Neural progenitor cell (in vitro differentiated cells): ENCODE data around the gene REST. TPM values are rescaled to one million over a fixed set of nuclear protein-coding genes. Genes with fewer than 3 reads are reported as not detected.
"Not testable (repeated sequence)": the region's sequence is repeated elsewhere in the genome, so short reads cannot be mapped to it uniquely, and the experiment has no call there.

ENCODE experiments used
- DNase-seq: peaks from one replicate; pipeline ENCODE4 v3.0.0-alpha.2; 2016; ENCODE audit warnings: low spot score
- H2AFZ ChIP-seq: fragments of 200-600 bp; sonication (generic); replicated peaks from 2 replicates; pipeline ENCODE4 v1.6.1; 2016; ENCODE audit warnings: antibody characterized with exemption
- H3F3A ChIP-seq: fragments of 200-600 bp; sonication (generic); 2 replicates; pipeline ENCODE4 v1.6.1; 2016; ENCODE audit warnings: antibody characterized with exemption, low read depth
- H3K27ac ChIP-seq: fragments of 200-600 bp; sonication (generic); 2 replicates; pipeline ENCODE4 v1.5.1; 2016; ENCODE audit warnings: mild to moderate bottlenecking
- H3K27me3 ChIP-seq: fragments of 200-600 bp; sonication (generic); 2 replicates; pipeline ENCODE4 v1.6.1; 2016; ENCODE audit warnings: mild to moderate bottlenecking, moderate library complexity
- H3K36me3 ChIP-seq: fragments of 200-600 bp; sonication (generic); 2 replicates; pipeline ENCODE4 v1.5.1; 2016
- H3K4me1 ChIP-seq: fragments of 200-600 bp; sonication (generic); 2 replicates; pipeline ENCODE4 v1.6.1; 2016; ENCODE audit warnings: mixed run types
- H3K4me2 ChIP-seq: fragments of 200-600 bp; sonication (generic); 2 replicates; pipeline ENCODE4 v1.6.1; 2016
- H3K4me3 ChIP-seq: fragments of 200-600 bp; sonication (generic); 2 replicates; pipeline ENCODE4 v1.5.1; 2016
- H3K79me2 ChIP-seq: fragments of 200-600 bp; sonication (generic); 2 replicates; pipeline ENCODE4 v1.6.1; 2016; ENCODE audit warnings: low read depth
- H3K9ac ChIP-seq: fragments of 200-600 bp; sonication (generic); 2 replicates; pipeline ENCODE4 v1.6.1; 2016
- H3K9me3 ChIP-seq: fragments of 200-600 bp; sonication (generic); 2 replicates; pipeline ENCODE4 v1.5.1; 2016; ENCODE audit warnings: low read depth
- H4K20me1 ChIP-seq: fragments of 200-600 bp; sonication (generic); 2 replicates; pipeline ENCODE4 v1.6.1; 2016; ENCODE audit warnings: low read depth
- H3K27ac Mint-ChIP-seq: 3 replicates; pipeline ENCODE4 v1.8.0; 2021; ENCODE audit warnings: mixed read lengths
- H3K27me3 Mint-ChIP-seq: 2 replicates; pipeline ENCODE4 v1.8.0; 2022; ENCODE audit warnings: low read depth, mild to moderate bottlenecking, inconsistent platforms, moderate library complexity, mixed read lengths; ENCODE audit not compliant: insufficient read depth
- H3K36me3 Mint-ChIP-seq: 3 replicates; pipeline ENCODE4 v1.8.0; 2021; ENCODE audit warnings: mixed read lengths
- H3K4me1 Mint-ChIP-seq: 3 replicates; pipeline ENCODE4 v1.8.0; 2021; ENCODE audit warnings: mixed read lengths
- H3K4me3 Mint-ChIP-seq: 3 replicates; pipeline ENCODE4 v1.8.0; 2021; ENCODE audit warnings: mild to moderate bottlenecking, moderate library complexity, mixed read lengths
- H3K9me3 Mint-ChIP-seq: 3 replicates; pipeline ENCODE4 v1.8.0; 2020; ENCODE audit warnings: mixed read lengths
- EZH2 ChIP-seq: fragments of 200-600 bp; sonication (generic); IDR thresholded peaks from 2 replicates; pipeline ENCODE4 v1.6.1; 2017; ENCODE audit warnings: antibody characterized with exemption, mild to moderate bottlenecking, moderate library complexity
- EZH2phosphoT487 ChIP-seq: fragments of 200-600 bp; sonication (generic); IDR thresholded peaks from 2 replicates; pipeline ENCODE4 v1.6.1; 2017; ENCODE audit warnings: antibody characterized with exemption
- total RNA-seq: library from RNA; depleted of rRNA; stranded (reverse); fragments of >200 nt; gene quantifications from 2 replicates; pipeline ENCODE4 v1.2.3, GENCODE V29; 2015; ENCODE audit warnings: low replicate concordance
- TF ChIP-seq, protein P1 (sequence below): fragments of 200-600 bp; sonication (generic); IDR thresholded peaks from 2 replicates; pipeline ENCODE4 v1.5.1; 2017; ENCODE audit warnings: antibody characterized with exemption, mild to moderate bottlenecking

REST gene
- total RNA-seq, 1 donor from 2014 or later: 87.3 TPM

GRCh38 chr4:56931924-56932323 is 24.2 kb downstream of the REST start:
- H3K79me2 ChIP-seq: peaks cover 35% of the 10 kb centered on the region
- no peaks in the 10 kb centered on the region for H3K4me1 Mint-ChIP-seq
- no peak overlapping the region for H3K9ac ChIP-seq
- H3K9me3 ChIP-seq: no peaks in the 10 kb centered on the region
- H3K36me3 Mint-ChIP-seq: peaks cover 30% of the 10 kb centered on the region
- no peaks in the 10 kb centered on the region for H3K27me3 Mint-ChIP-seq
- H3K4me2 ChIP-seq: no peak overlapping the region
- H3K4me3 Mint-ChIP-seq: no peak overlapping the region
- H3K4me1 ChIP-seq: no peaks in the 10 kb centered on the region
- no peak overlapping the region for H3K27ac ChIP-seq
- H4K20me1 ChIP-seq: peaks cover 29% of the 10 kb centered on the region
- DNase-seq: no peak
- no peak overlapping the region for H2AFZ ChIP-seq
- TF ChIP-seq, protein P1, sequence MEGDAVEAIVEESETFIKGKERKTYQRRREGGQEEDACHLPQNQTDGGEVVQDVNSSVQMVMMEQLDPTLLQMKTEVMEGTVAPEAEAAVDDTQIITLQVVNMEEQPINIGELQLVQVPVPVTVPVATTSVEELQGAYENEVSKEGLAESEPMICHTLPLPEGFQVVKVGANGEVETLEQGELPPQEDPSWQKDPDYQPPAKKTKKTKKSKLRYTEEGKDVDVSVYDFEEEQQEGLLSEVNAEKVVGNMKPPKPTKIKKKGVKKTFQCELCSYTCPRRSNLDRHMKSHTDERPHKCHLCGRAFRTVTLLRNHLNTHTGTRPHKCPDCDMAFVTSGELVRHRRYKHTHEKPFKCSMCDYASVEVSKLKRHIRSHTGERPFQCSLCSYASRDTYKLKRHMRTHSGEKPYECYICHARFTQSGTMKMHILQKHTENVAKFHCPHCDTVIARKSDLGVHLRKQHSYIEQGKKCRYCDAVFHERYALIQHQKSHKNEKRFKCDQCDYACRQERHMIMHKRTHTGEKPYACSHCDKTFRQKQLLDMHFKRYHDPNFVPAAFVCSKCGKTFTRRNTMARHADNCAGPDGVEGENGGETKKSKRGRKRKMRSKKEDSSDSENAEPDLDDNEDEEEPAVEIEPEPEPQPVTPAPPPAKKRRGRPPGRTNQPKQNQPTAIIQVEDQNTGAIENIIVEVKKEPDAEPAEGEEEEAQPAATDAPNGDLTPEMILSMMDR: no peak
- TF ChIP-seq EZH2phosphoT487 (no peak), EZH2 (no peak)
- H3K9me3 Mint-ChIP-seq: no peaks in the 10 kb centered on the region
- no peaks in the 10 kb centered on the region for H3F3A ChIP-seq
- H3K27me3 ChIP-seq: no peaks in the 10 kb centered on the region
- H3K36me3 ChIP-seq: peaks cover 15% of the 10 kb centered on the region
- H3K27ac Mint-ChIP-seq: no peak overlapping the region
- no peak overlapping the region for H3K4me3 ChIP-seq

GRCh38 chr4:56937262-56937661 is 29.6 kb downstream of the REST start:
- H4K20me1 ChIP-seq: peaks cover 27% of the 10 kb centered on the region
- H3K9me3 Mint-ChIP-seq: no peaks in the 10 kb centered on the region
- H3K79me2 ChIP-seq: peaks cover 23% of the 10 kb centered on the region
- DNase-seq: no peak
- no peaks in the 10 kb centered on the region for H3K27me3 ChIP-seq
- H2AFZ ChIP-seq: no peak overlapping the region
- H3K4me3 ChIP-seq: no peak overlapping the region
- H3F3A ChIP-seq: no peaks in the 10 kb centered on the region
- H3K27me3 Mint-ChIP-seq: peaks cover 2% of the 10 kb centered on the region
- H3K27ac ChIP-seq: no peak overlapping the region
- H3K36me3 ChIP-seq: peaks cover 3% of the 10 kb centered on the region
- no peak overlapping the region for H3K4me2 ChIP-seq
- TF ChIP-seq, protein P1: no peak
- TF ChIP-seq EZH2phosphoT487 (no peak), EZH2 (no peak)
- no peaks in the 10 kb centered on the region for H3K9me3 ChIP-seq
- H3K27ac Mint-ChIP-seq: no peak overlapping the region
- H3K36me3 Mint-ChIP-seq: peaks cover 22% of the 10 kb centered on the region
- H3K4me3 Mint-ChIP-seq: no peak overlapping the region
- no peaks in the 10 kb centered on the region for H3K4me1 Mint-ChIP-seq
- H3K9ac ChIP-seq: no peak overlapping the region
- H3K4me1 ChIP-seq: no peaks in the 10 kb centered on the region

DNA sequence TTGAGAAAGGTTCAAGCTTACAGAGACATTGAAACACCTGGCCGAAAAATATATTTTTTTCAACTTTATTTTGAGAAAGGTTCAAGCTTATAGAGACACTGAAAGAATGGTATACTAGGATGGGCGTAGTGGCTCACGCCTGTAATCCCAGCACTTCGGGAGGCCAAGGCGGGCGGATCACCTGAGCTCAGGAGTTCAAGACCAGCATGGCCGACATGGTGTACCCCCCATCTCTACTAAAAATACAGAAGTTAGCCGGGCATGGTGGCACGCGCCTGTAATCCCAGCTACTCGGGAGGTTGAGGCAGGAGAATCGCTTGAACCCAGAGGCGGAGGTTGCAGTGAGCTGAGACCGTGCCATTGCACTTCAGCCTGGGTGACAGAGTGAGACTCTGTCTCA is 32.1 kb downstream of the REST start:
- not testable (repeated sequence) for H3K79me2 ChIP-seq, H3K27ac Mint-ChIP-seq, H3K36me3 ChIP-seq, H3F3A ChIP-seq, H3K27me3 ChIP-seq, H3K4me1 Mint-ChIP-seq, H3K4me3 ChIP-seq, H3K9me3 Mint-ChIP-seq, H2AFZ ChIP-seq, H4K20me1 ChIP-seq, DNase-seq, H3K9ac ChIP-seq, H3K4me3 Mint-ChIP-seq, H3K4me1 ChIP-seq, H3K27me3 Mint-ChIP-seq, H3K27ac ChIP-seq, H3K9me3 ChIP-seq, H3K4me2 ChIP-seq
- H3K36me3 Mint-ChIP-seq: peaks cover 19% of the 10 kb centered on the region

DNA sequence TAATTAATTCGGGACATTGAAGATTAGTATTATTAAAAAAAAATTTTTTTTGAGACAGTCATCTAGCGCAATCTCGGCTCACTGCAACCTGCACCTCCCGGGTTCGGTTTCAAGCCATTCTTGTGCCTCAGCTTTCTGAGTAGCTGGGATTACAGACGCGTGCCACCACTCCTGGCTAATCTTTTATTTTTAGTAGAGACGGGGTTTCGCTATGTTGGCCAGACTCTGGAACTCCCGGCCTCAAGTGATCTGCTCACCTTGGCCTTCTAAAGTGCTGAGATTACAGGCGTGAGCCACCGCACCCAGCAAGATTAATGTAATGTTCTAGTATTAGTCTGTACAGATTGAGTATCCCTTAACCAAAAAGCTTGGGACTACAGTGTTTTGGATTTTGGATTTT is 32.7 kb downstream of the REST start:
- no peaks in the 10 kb centered on the region for H3F3A ChIP-seq
- no peak overlapping the region for H3K27ac ChIP-seq
- Mint-ChIP-seq H3K4me3 (no peak overlapping the region), H3K9me3 (no peaks in the 10 kb centered on the region), H3K27ac (no peak overlapping the region), H3K4me1 (no peaks in the 10 kb centered on the region), H3K27me3 (peaks cover 4% of the 10 kb centered on the region), H3K36me3 (peaks cover 18% of the 10 kb centered on the region)
- no peaks in the 10 kb centered on the region for H3K36me3 ChIP-seq
- no peak overlapping the region for H3K4me3 ChIP-seq
- no peaks in the 10 kb centered on the region for H3K4me1 ChIP-seq
- DNase-seq: no peak
- no peaks in the 10 kb centered on the region for H3K27me3 ChIP-seq
- no peak overlapping the region for H2AFZ ChIP-seq
- H3K9me3 ChIP-seq: no peaks in the 10 kb centered on the region
- H3K4me2 ChIP-seq: no peak overlapping the region
- no peaks in the 10 kb centered on the region for H3K79me2 ChIP-seq
- TF ChIP-seq, protein P1: no peak
- TF ChIP-seq EZH2 (no peak), EZH2phosphoT487 (no peak)
- no peaks in the 10 kb centered on the region for H4K20me1 ChIP-seq
- H3K9ac ChIP-seq: no peak overlapping the region
